RWPE2 (cell line): ENCODE data around the gene CFAP410.

Experiments used
- ATAC-seq: fragments of 200-7000 bp; cut with Tn5 transposase; 3 replicates; pipeline ENCODE4 v1.9.1; 2021; ENCODE audit warnings: low read depth
- DNase-seq: peaks from one replicate; pipeline ENCODE4 v3.0.0-alpha.2; 2020; ENCODE audit warnings: low spot score
- H3K27ac ChIP-seq: fragments of 450-650 bp; 2 replicates; pipeline ENCODE4 v1.5.1; 2017; ENCODE audit warnings: mild to moderate bottlenecking; ENCODE audit not compliant: poor library complexity, severe bottlenecking
- H3K27me3 ChIP-seq: fragments of 250-450 bp; sonication (Bioruptor Pico); 2 replicates; pipeline ENCODE4 v1.5.1; 2021; ENCODE audit warnings: mild to moderate bottlenecking, moderate library complexity; ENCODE audit not compliant: insufficient read depth, poor library complexity, severe bottlenecking
- H3K36me3 ChIP-seq: fragments of 250-450 bp; sonication (Bioruptor Pico); 2 replicates; pipeline ENCODE4 v1.5.1; 2020; ENCODE audit warnings: low read depth, mild to moderate bottlenecking, moderate library complexity
- H3K4me1 ChIP-seq: fragments of 250-450 bp; sonication (Bioruptor Pico); 2 replicates; pipeline ENCODE4 v1.5.1; 2021; ENCODE audit warnings: mild to moderate bottlenecking, moderate library complexity; ENCODE audit not compliant: insufficient read depth, poor library complexity, severe bottlenecking
- H3K4me3 ChIP-seq: fragments of 250-450 bp; sonication (Bioruptor Pico); 2 replicates; pipeline ENCODE4 v1.5.1; 2021; ENCODE audit warnings: mild to moderate bottlenecking, moderate library complexity; ENCODE audit not compliant: severe bottlenecking
- H3K9me3 ChIP-seq: fragments of 250-450 bp; sonication (Bioruptor Pico); 2 replicates; pipeline ENCODE4 v1.5.1; 2021; ENCODE audit warnings: mild to moderate bottlenecking, moderate library complexity; ENCODE audit not compliant: severe bottlenecking
- CTCF ChIP-seq: fragments of 450-650 bp; IDR thresholded peaks from one replicate; pipeline ENCODE4 v1.5.1; 2017; ENCODE audit warnings: mild to moderate bottlenecking, moderate library complexity; ENCODE audit not compliant: poor library complexity, severe bottlenecking

CFAP410 gene

GRCh38 chr21:44316277-44316900 lies 22.8 kb downstream of the CFAP410 start:
- no peak for ATAC-seq
- H3K27me3 ChIP-seq = no peaks in the 10 kb centered on the region
- H3K4me1 ChIP-seq = no peaks in the 10 kb centered on the region
- no peak for TF ChIP-seq CTCF
- H3K4me3 ChIP-seq = no peak overlapping the region
- no peak for DNase-seq
- no peaks in the 10 kb centered on the region for H3K9me3 ChIP-seq
- peaks cover 26% of the 10 kb centered on the region for H3K36me3 ChIP-seq
- no peak overlapping the region for H3K27ac ChIP-seq

GRCh38 chr21:44315691-44316203 lies 23.4 kb downstream of the CFAP410 start:
- H3K4me1 ChIP-seq = no peaks in the 10 kb centered on the region
- H3K27ac ChIP-seq = no peak overlapping the region
- TF ChIP-seq CTCF = no peak
- no peak overlapping the region for H3K4me3 ChIP-seq
- DNase-seq = no peak
- ATAC-seq = no peak; the same call in 2 of the 3 replicates
- peaks cover 32% of the 10 kb centered on the region for H3K36me3 ChIP-seq
- no peaks in the 10 kb centered on the region for H3K9me3 ChIP-seq
- H3K27me3 ChIP-seq = no peaks in the 10 kb centered on the region

- ATAC-seq (no peak), DNase-seq (no peak)
- no peak for TF ChIP-seq CTCF
- Histone ChIP-seq H3K4me3 (no peak overlapping the region), H3K27me3 (no peaks in the 10 kb centered on the region), H3K27ac (no peak overlapping the region), H3K4me1 (no peaks in the 10 kb centered on the region), H3K36me3 (peaks cover 32% of the 10 kb centered on the region), H3K9me3 (no peaks in the 10 kb centered on the region)
Measured at GRCh38 chr21:44314561-44314960, 24.6 kb downstream of the CFAP410 start.

- Histone ChIP-seq H3K9me3 (no peaks in the 10 kb centered on the region), H3K27ac (no peak overlapping the region), H3K36me3 (peaks cover 32% of the 10 kb centered on the region), H3K27me3 (no peaks in the 10 kb centered on the region), H3K4me1 (no peaks in the 10 kb centered on the region), H3K4me3 (no peak overlapping the region)
- ATAC-seq = no peak
- no peak for TF ChIP-seq CTCF
- DNase-seq = no peak
Measured at GRCh38 chr21:44314128-44314527, 25.1 kb downstream of the CFAP410 start.

- H3K4me1 ChIP-seq = no peaks in the 10 kb centered on the region
- DNase-seq (no peak), ATAC-seq (no peak)
- peaks cover 32% of the 10 kb centered on the region for H3K36me3 ChIP-seq
- no peak for TF ChIP-seq CTCF
- H3K9me3 ChIP-seq = no peaks in the 10 kb centered on the region
- no peak overlapping the region for H3K4me3 ChIP-seq
- H3K27ac ChIP-seq = no peak overlapping the region
- H3K27me3 ChIP-seq = no peaks in the 10 kb centered on the region
Measured at GRCh38 chr21:44313451-44313850, 25.7 kb downstream of the CFAP410 start.
